NCI-H774 (cell line): Measurements from ENCODE around the gene CD300E.

ENCODE experiments used
- DNase-seq: peaks from one replicate; lab custom pipeline; 2025; lab: John Stamatoyannopoulos, UW

CD300E gene

GRCh38 chr17:74565126-74565525 lies 58.4 kb downstream of the CD300E start:
- no peak for DNase-seq

DNA sequence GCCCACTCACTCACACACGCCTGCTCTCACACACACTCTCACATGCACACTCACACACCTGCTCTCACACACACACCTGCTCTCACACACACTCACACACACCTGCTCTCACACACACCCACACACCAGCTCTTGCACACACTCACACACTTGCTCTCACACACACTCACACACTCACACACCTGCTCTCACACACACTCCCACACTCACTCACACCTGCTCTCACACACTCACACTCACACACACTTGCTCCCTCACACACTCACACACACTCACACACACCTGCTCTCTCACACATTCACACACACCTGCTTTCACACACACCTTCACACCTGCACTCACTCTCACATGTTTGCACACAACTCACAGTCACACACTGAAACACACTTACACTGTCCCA lies 60.2 kb downstream of the CD300E start:
- DNase-seq: no peak

GRCh38 chr17:74561586-74561985 lies 62.0 kb downstream of the CD300E start:
- DNase-seq: no peak
